NT2/D1 (cell line): Measurements from ENCODE around the gene MARCHF2.

Source experiments
- YY1 ChIP-seq: IDR thresholded peaks from 2 replicates; pipeline ENCODE4 v1.6.1; 2011; ENCODE audit not compliant: insufficient read length, insufficient read depth
- ZNF274 ChIP-seq: IDR thresholded peaks from 2 replicates; pipeline ENCODE4 v1.6.1; 2011; ENCODE audit warnings: mild to moderate bottlenecking, low read depth, low read length

DNA sequence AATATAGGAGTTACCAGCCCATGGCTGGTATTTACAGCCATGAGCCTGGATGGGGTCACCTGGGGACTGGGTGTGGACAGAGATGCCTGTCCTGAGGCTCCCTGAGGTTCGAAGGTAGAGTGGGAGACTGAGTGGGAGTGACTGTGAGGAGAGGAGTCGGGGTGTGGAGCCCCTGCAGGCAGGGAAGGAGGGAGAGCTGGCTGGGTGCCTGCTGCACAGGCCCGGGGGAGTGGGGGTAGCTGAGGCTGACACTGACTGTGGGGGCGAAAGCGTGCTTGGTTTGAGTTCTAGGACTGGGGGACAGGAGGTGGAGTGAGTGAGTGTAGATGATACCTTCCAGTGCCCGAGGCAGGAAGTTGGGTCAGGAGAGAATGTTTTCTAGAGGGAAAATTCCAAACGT is 15.8 kb upstream of the MARCHF2 start:
- TF ChIP-seq ZNF274: no peak
- no peak for TF ChIP-seq YY1
